Neural cell (in vitro differentiated cells): ENCODE measurements around the gene IGF2R. TPM values are rescaled to one million over a fixed set of nuclear protein-coding genes. Genes with fewer than 3 reads are reported as not detected.

ENCODE experiments used
- H2AFZ ChIP-seq: fragments of 200-600, 300-800 bp; sonication (generic), shearing (Covaris generic); 2 replicates; pipeline ENCODE4 v1.6.0; 2014; ENCODE audit warnings: low read depth, mild to moderate bottlenecking, antibody characterized with exemption, low read length, moderate library complexity
- H3F3A ChIP-seq: fragments of 200-600 bp; shearing (Covaris generic); 2 replicates; pipeline ENCODE4 v1.6.1; 2016; ENCODE audit warnings: mild to moderate bottlenecking, moderate library complexity, mixed read lengths, antibody characterized with exemption, low read length; ENCODE audit not compliant: insufficient read depth, poor library complexity, severe bottlenecking
- H3K27ac ChIP-seq: fragments of 200-600, 300-800 bp; sonication (generic), shearing (Covaris generic); 2 replicates; pipeline ENCODE4 v1.5.1; 2014; ENCODE audit warnings: mild to moderate bottlenecking, low read length, moderate library complexity
- H3K27me3 ChIP-seq: fragments of 300-800, 200-600 bp; sonication (generic), shearing (Covaris generic); 2 replicates; pipeline ENCODE4 v1.6.0; 2014; ENCODE audit warnings: mild to moderate bottlenecking, low read depth, low read length, moderate library complexity; ENCODE audit not compliant: insufficient read depth
- H3K36me3 ChIP-seq: fragments of 300-800, 200-600 bp; sonication (generic), shearing (Covaris generic); 2 replicates; pipeline ENCODE4 v1.5.1; 2014; ENCODE audit warnings: mild to moderate bottlenecking, antibody characterized with exemption, low read length, moderate library complexity; ENCODE audit not compliant: insufficient read depth
- H3K4me2 ChIP-seq: fragments of 300-800, 200-600 bp; sonication (generic), shearing (Covaris generic); 2 replicates; pipeline ENCODE4 v1.6.0; 2014; ENCODE audit warnings: mild to moderate bottlenecking, low read length
- H3K4me3 ChIP-seq: fragments of 300-800, 200-600 bp; sonication (generic), shearing (Covaris generic); 2 replicates; pipeline ENCODE4 v1.5.1; 2014; ENCODE audit warnings: mild to moderate bottlenecking, low read length, moderate library complexity
- H3K79me2 ChIP-seq: fragments of 200-600 bp; shearing (Covaris generic); replicated peaks from 2 replicates; pipeline ENCODE4 v1.6.0; 2014; ENCODE audit warnings: mild to moderate bottlenecking, low read length, moderate library complexity; ENCODE audit not compliant: insufficient read depth
- H3K9ac ChIP-seq: fragments of 300-800, 200-600 bp; sonication (generic), shearing (Covaris generic); 2 replicates; pipeline ENCODE4 v1.6.1; 2016; ENCODE audit warnings: mild to moderate bottlenecking, low read length, mixed read lengths
- H3K9me2 ChIP-seq: fragments of 200-600 bp; shearing (Covaris generic); 2 replicates; pipeline ENCODE4 v1.6.1; 2016; ENCODE audit warnings: mild to moderate bottlenecking, low read length, mixed read lengths; ENCODE audit not compliant: insufficient read depth
- H3K9me3 ChIP-seq: fragments of 200-600, 300-800 bp; sonication (generic), shearing (Covaris generic); 2 replicates; pipeline ENCODE4 v1.6.1; 2016; ENCODE audit warnings: mild to moderate bottlenecking, mixed run types, low read length, moderate library complexity, mixed read lengths
- H4K20me1 ChIP-seq: fragments of 200-600 bp; shearing (Covaris generic); 2 replicates; pipeline ENCODE4 v1.6.1; 2016; ENCODE audit warnings: mild to moderate bottlenecking, mixed run types; ENCODE audit not compliant: insufficient read depth
- EP300 ChIP-seq: fragments of 450-650 bp; conservative IDR thresholded peaks from 2 replicates; pipeline ENCODE4 v1.6.1; 2014; ENCODE audit warnings: antibody characterized with exemption, mild to moderate bottlenecking, moderate library complexity; ENCODE audit not compliant: poor library complexity, severe bottlenecking
- EZH2 ChIP-seq: fragments of 200-600, 300-800 bp; shearing (Covaris generic), sonication (generic); IDR thresholded peaks from 2 replicates; pipeline ENCODE4 v1.6.1; 2014; ENCODE audit warnings: antibody characterized with exemption, low read length, borderline replicate concordance, mild to moderate bottlenecking; ENCODE audit not compliant: insufficient read depth, poor library complexity, severe bottlenecking
- MXI1 ChIP-seq: fragments of 450-650 bp; conservative IDR thresholded peaks from 2 replicates; pipeline ENCODE4 v1.6.1; 2014; ENCODE audit warnings: antibody characterized with exemption, mild to moderate bottlenecking; ENCODE audit not compliant: poor library complexity, severe bottlenecking
- POLR2AphosphoS5 ChIP-seq: IDR thresholded peaks from 2 replicates; pipeline ENCODE4 v1.6.1; 2012
- RAD21 ChIP-seq: fragments of 450-650 bp; conservative IDR thresholded peaks from 2 replicates; pipeline ENCODE4 v1.6.1; 2014; ENCODE audit warnings: antibody characterized with exemption, mild to moderate bottlenecking, moderate library complexity
- SMC3 ChIP-seq: fragments of 450-650 bp; conservative IDR thresholded peaks from 2 replicates; pipeline ENCODE4 v1.6.1; 2014; ENCODE audit warnings: antibody characterized with exemption, mild to moderate bottlenecking, moderate library complexity; ENCODE audit not compliant: poor library complexity
- TAF1 ChIP-seq: IDR thresholded peaks from 2 replicates; pipeline ENCODE4 v1.6.1; 2012; ENCODE audit warnings: low read depth
- polyA plus RNA-seq: library from polyadenylated mRNA; depleted of rRNA; stranded (reverse); fragments of >200 nt; gene quantifications from 2 replicates; pipeline ENCODE4 v1.2.3, GENCODE V29; 2014
- TF ChIP-seq, protein P1 (sequence below): IDR thresholded peaks from 2 replicates; pipeline ENCODE4 v1.6.1; 2012; ENCODE audit warnings: borderline replicate concordance
- TF ChIP-seq, protein P2 (sequence below): fragments of 450-650 bp; IDR thresholded peaks from 2 replicates; pipeline ENCODE4 v1.5.1; 2014; ENCODE audit warnings: antibody characterized with exemption, mild to moderate bottlenecking, moderate library complexity; ENCODE audit not compliant: poor library complexity, severe bottlenecking

IGF2R gene
- polyA plus RNA-seq, 1 donor from 2014 or later: 15.0 TPM

DNA sequence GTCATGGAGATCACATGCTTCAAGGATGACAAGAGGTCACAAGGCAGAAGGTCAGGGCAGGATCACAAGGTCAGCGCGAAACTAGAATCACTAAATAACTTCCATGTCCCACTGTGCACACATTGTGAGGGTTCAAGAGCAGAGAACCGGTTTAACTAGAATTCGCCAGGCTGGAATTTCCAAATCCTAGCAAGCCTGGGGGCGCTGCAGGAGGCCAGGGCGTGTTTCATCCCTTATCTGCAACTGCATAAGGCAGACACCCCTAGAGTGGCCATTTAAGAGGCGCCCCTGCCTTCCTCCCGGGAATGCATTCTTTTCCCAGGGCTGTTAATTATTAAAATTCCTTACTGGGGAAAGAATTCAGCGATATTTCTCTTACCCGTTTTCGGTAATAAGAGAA, 112.5 kb downstream of the IGF2R start:
- H3K4me2 ChIP-seq: no peak overlapping the region
- no peaks in the 10 kb centered on the region for H3K27me3 ChIP-seq
- no peaks in the 10 kb centered on the region for H4K20me1 ChIP-seq
- H3K36me3 ChIP-seq: peaks cover 8% of the 10 kb centered on the region
- no peak for TF ChIP-seq POLR2AphosphoS5
- TF ChIP-seq EP300: no peak
- TF ChIP-seq MXI1: no peak
- TF ChIP-seq SMC3: no peak
- TF ChIP-seq, protein P1, sequence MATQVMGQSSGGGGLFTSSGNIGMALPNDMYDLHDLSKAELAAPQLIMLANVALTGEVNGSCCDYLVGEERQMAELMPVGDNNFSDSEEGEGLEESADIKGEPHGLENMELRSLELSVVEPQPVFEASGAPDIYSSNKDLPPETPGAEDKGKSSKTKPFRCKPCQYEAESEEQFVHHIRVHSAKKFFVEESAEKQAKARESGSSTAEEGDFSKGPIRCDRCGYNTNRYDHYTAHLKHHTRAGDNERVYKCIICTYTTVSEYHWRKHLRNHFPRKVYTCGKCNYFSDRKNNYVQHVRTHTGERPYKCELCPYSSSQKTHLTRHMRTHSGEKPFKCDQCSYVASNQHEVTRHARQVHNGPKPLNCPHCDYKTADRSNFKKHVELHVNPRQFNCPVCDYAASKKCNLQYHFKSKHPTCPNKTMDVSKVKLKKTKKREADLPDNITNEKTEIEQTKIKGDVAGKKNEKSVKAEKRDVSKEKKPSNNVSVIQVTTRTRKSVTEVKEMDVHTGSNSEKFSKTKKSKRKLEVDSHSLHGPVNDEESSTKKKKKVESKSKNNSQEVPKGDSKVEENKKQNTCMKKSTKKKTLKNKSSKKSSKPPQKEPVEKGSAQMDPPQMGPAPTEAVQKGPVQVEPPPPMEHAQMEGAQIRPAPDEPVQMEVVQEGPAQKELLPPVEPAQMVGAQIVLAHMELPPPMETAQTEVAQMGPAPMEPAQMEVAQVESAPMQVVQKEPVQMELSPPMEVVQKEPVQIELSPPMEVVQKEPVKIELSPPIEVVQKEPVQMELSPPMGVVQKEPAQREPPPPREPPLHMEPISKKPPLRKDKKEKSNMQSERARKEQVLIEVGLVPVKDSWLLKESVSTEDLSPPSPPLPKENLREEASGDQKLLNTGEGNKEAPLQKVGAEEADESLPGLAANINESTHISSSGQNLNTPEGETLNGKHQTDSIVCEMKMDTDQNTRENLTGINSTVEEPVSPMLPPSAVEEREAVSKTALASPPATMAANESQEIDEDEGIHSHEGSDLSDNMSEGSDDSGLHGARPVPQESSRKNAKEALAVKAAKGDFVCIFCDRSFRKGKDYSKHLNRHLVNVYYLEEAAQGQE: no peak
- TF ChIP-seq, protein P2, sequence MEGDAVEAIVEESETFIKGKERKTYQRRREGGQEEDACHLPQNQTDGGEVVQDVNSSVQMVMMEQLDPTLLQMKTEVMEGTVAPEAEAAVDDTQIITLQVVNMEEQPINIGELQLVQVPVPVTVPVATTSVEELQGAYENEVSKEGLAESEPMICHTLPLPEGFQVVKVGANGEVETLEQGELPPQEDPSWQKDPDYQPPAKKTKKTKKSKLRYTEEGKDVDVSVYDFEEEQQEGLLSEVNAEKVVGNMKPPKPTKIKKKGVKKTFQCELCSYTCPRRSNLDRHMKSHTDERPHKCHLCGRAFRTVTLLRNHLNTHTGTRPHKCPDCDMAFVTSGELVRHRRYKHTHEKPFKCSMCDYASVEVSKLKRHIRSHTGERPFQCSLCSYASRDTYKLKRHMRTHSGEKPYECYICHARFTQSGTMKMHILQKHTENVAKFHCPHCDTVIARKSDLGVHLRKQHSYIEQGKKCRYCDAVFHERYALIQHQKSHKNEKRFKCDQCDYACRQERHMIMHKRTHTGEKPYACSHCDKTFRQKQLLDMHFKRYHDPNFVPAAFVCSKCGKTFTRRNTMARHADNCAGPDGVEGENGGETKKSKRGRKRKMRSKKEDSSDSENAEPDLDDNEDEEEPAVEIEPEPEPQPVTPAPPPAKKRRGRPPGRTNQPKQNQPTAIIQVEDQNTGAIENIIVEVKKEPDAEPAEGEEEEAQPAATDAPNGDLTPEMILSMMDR: no peak
- TF ChIP-seq RAD21: no peak
- TF ChIP-seq TAF1: no peak
- TF ChIP-seq EZH2: no peak
- H3F3A ChIP-seq: no peaks in the 10 kb centered on the region
- H3K79me2 ChIP-seq: no peaks in the 10 kb centered on the region
- no peaks in the 10 kb centered on the region for H3K9me2 ChIP-seq
- H3K4me3 ChIP-seq: no peak overlapping the region
- H3K9ac ChIP-seq: no peak overlapping the region
- H3K9me3 ChIP-seq: no peaks in the 10 kb centered on the region
- no peak overlapping the region for H2AFZ ChIP-seq
- H3K27ac ChIP-seq: no peak overlapping the region

DNA sequence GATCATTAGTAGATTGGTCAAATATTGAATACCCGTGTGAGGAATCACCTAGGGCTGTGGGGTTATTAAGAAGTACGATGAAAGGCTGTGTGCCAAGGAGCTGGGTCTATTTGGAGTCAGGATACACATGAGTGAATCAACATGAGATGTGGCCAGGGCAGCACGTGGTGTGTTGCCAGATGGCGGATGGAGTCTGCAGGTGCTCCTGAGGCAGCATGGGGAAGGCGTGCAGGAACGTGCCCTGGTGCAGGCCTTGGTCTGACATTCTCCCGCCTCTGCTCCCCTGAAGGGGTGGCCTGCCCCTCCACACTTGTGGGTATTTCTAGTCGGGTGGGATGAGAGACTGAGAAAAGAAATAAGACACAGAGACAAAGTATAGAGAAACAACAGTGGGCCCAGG, 113.7 kb downstream of the IGF2R start:
- Histone ChIP-seq H2AFZ (no peak overlapping the region), H3K9me3 (no peaks in the 10 kb centered on the region), H3K27me3 (no peaks in the 10 kb centered on the region), H3K4me3 (no peak overlapping the region), H3K36me3 (peaks cover 8% of the 10 kb centered on the region), H3K9me2 (no peaks in the 10 kb centered on the region), H3K9ac (no peak overlapping the region), H4K20me1 (no peaks in the 10 kb centered on the region), H3K4me2 (no peak overlapping the region), H3K79me2 (no peaks in the 10 kb centered on the region), H3F3A (no peaks in the 10 kb centered on the region), H3K27ac (no peak overlapping the region)
- no peak for TF ChIP-seq RAD21

DNA sequence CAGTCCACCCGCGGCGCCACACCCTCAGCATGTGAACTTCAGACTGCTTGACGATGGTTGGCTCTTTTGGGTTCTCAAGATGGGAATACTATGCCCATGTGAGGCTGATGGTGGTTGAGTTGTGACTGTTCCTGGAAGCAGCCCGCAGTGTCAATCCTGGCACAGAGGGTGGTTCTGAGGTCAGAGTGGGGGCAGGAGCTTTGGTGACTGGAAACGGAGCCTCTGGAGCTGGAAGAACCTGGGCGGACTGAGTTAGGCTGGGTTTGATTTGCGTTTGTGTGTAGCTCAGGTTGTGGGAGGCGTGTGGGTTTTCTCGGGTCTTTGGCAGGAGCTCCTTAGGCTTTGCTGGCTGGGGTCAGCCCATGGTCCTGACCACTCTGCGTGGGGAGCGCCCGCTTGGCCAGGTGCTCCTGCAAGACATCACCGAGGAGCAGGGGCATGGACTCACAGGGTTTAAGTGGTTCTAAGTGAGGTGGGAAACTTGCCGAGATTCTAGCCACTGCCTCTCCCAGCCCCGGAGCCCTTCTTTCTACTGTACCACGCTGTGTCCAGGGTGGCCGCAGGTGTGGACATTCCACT, 115.4 kb downstream of the IGF2R start:
- no peaks in the 10 kb centered on the region for H3K9me2 ChIP-seq
- no peak overlapping the region for H3K4me3 ChIP-seq
- no peaks in the 10 kb centered on the region for H3K9me3 ChIP-seq
- no peak for TF ChIP-seq TAF1
- TF ChIP-seq RAD21: no peak
- TF ChIP-seq, protein P1: no peak
- TF ChIP-seq, protein P2: no peak
- no peak for TF ChIP-seq SMC3
- no peak for TF ChIP-seq EP300
- no peak for TF ChIP-seq EZH2
- no peak for TF ChIP-seq POLR2AphosphoS5
- TF ChIP-seq MXI1: no peak
- H3K27ac ChIP-seq: no peak overlapping the region
- H4K20me1 ChIP-seq: no peaks in the 10 kb centered on the region
- H3K79me2 ChIP-seq: no peaks in the 10 kb centered on the region
- no peak overlapping the region for H3K4me2 ChIP-seq
- H3K9ac ChIP-seq: no peak overlapping the region
- peaks cover 8% of the 10 kb centered on the region for H3K36me3 ChIP-seq
- H3K27me3 ChIP-seq: no peaks in the 10 kb centered on the region
- H2AFZ ChIP-seq: no peak overlapping the region
- H3F3A ChIP-seq: no peaks in the 10 kb centered on the region
